Panc1 (cell line): ENCODE data around the gene TXK. TPM values are rescaled to one million over a fixed set of nuclear protein-coding genes. Genes with fewer than 3 reads are reported as not detected.

Source experiments
- ATAC-seq: fragments of 200-7000 bp; cut with Tn5 transposase; 2 replicates; pipeline ENCODE4 v1.9.1; 2020; ENCODE audit warnings: mild to moderate bottlenecking, moderate library complexity
- BruUV-seq: library from RNA; stranded (reverse); fragments of 400-500 nt; replicated peaks from 2 replicates; lab custom pipeline; 2021; lab: Mats Ljungman, UMichigan
- CTCF ChIA-PET: fragments of 300-600 bp; sonication (Branson Sonifier 250); formaldehyde crosslinking; loops from one replicate; lab custom pipeline; 2022; ENCODE audit warnings: antibody characterized with exemption; lab: Charles Lee
- POLR2A ChIA-PET: fragments of 300-600 bp; sonication (Branson Sonifier 250); formaldehyde crosslinking; loops from one replicate; lab custom pipeline; 2022; ENCODE audit warnings: antibody characterized with exemption; lab: Charles Lee
- DNase-seq: peaks from one replicate; pipeline ENCODE4 v3.0.0-alpha.2; 2010; ENCODE audit warnings: low read depth, low spot score
- H3K27ac ChIP-seq: 2 replicates; pipeline ENCODE4 v1.5.1; 2011; ENCODE audit warnings: mild to moderate bottlenecking, low read length, inconsistent platforms
- H3K27me3 ChIP-seq: fragments of 200-500 bp; sonication (Bioruptor generic); 2 replicates; pipeline ENCODE4 v1.6.0; 2014; ENCODE audit warnings: low read length, inconsistent platforms; ENCODE audit not compliant: control insufficient read depth, insufficient read depth
- H3K36me3 ChIP-seq: fragments of 200-500 bp; sonication (Bioruptor generic); 2 replicates; pipeline ENCODE4 v1.5.1; 2014; ENCODE audit warnings: inconsistent platforms, mild to moderate bottlenecking, low read length, moderate library complexity; ENCODE audit not compliant: control insufficient read depth, insufficient read depth
- H3K4me1 ChIP-seq: 2 replicates; pipeline ENCODE4 v1.5.1; 2011; ENCODE audit warnings: inconsistent platforms, mild to moderate bottlenecking, low read length, moderate library complexity; ENCODE audit not compliant: control insufficient read depth, insufficient read depth
- H3K4me3 ChIP-seq, 2 experiments: 2 replicates each; pipeline ENCODE4 v1.5.1; 2011 to 2012; ENCODE audit warnings: low read depth in 2 of 2, low read length in 2 of 2, mild to moderate bottlenecking in 2 of 2, inconsistent platforms in 1 of 2, moderate library complexity in 1 of 2
- H3K9me3 ChIP-seq: fragments of 200-500 bp; sonication (Bioruptor generic); 2 replicates; pipeline ENCODE4 v1.5.1; 2014; ENCODE audit warnings: low read depth, mild to moderate bottlenecking, inconsistent platforms, low read length, moderate library complexity; ENCODE audit not compliant: control insufficient read depth, insufficient read depth
- CTCF ChIP-seq: fragments of 450-650 bp; IDR thresholded peaks from 2 replicates; pipeline ENCODE4 v1.5.1; 2017; ENCODE audit warnings: mild to moderate bottlenecking
- POLR2AphosphoS5 ChIP-seq: IDR thresholded peaks from 2 replicates; pipeline ENCODE4 v1.6.1; 2012; ENCODE audit warnings: mild to moderate bottlenecking, low read depth, low read length, moderate library complexity
- REST ChIP-seq, 2 experiments: IDR thresholded peaks; 2 replicates each; pipeline ENCODE4 v1.6.1; 2011 to 2012; ENCODE audit warnings: low read depth in 2 of 2, control low read depth in 1 of 2, low read length in 1 of 2, mild to moderate bottlenecking in 1 of 2, moderate library complexity in 1 of 2; ENCODE audit not compliant: insufficient read depth in 1 of 2
- SIN3A ChIP-seq: IDR thresholded peaks from 2 replicates; pipeline ENCODE4 v1.6.1; 2012; ENCODE audit warnings: low read depth, mild to moderate bottlenecking, low read length, moderate library complexity, borderline replicate concordance; ENCODE audit not compliant: insufficient read depth
- TCF7L2 ChIP-seq: IDR thresholded peaks from 2 replicates; pipeline ENCODE4 v1.6.1; 2011; ENCODE audit warnings: mild to moderate bottlenecking, low read depth, low read length, inconsistent platforms
- in situ Hi-C: cut with HindIII; loops from 2 replicates; pipeline ENCODE4 v1.10.0; 2016; ENCODE audit warnings: low sequenced_read_pairs, low pct_unique_long_range_greater_than_20kb
- intact Hi-C: fragments of 100-400 bp; cut with micrococcal nuclease; formaldehyde crosslinking; loops from one replicate; pipeline ENCODE4 v1.10.0; 2022; ENCODE audit not compliant: unreplicated experiment
- total RNA-seq: library from RNA; stranded (reverse); gene quantifications from one replicate; pipeline ENCODE4 v1.2.1, GENCODE V29; 2021; ENCODE audit not compliant: unreplicated experiment

The TXK gene
- total RNA-seq, 1 experiment from 2014 or later = 0.26 TPM

GRCh38 chr4:48065587-48066052 is 68.4 kb downstream of the TXK start:
- Histone ChIP-seq H3K9me3 (no peaks in the 10 kb centered on the region), H3K36me3 (no peaks in the 10 kb centered on the region), H3K4me1 (no peaks in the 10 kb centered on the region), H3K4me3 (no peak overlapping the region), H3K27ac (no peak overlapping the region), H3K27me3 (no peaks in the 10 kb centered on the region)
- DNase-seq (no peak), ATAC-seq (no peak)
- TF ChIP-seq CTCF = no peak
- TF ChIP-seq SIN3A = no peak
- no peak for TF ChIP-seq POLR2AphosphoS5
- TF ChIP-seq REST (IDR thresholded peaks at IDR 0.05; ENCODE audit: insufficient read depth in 1 of 2, low read depth in 2 of 2, low read length in 1 of 2) = no peak
- TF ChIP-seq TCF7L2 = no peak
- CTCF ChIA-PET = no interaction called here
- intact Hi-C loops (no loop called here), in situ Hi-C loops (no loop called here)
- POLR2A ChIA-PET = no interaction called here
- no TSS peak for BruUV-seq

- Histone ChIP-seq H3K27ac (no peak overlapping the region), H3K4me3 (no peak overlapping the region), H3K36me3 (no peaks in the 10 kb centered on the region), H3K9me3 (no peaks in the 10 kb centered on the region), H3K27me3 (no peaks in the 10 kb centered on the region), H3K4me1 (no peaks in the 10 kb centered on the region)
- POLR2A ChIA-PET = no interaction called here
- ATAC-seq = no peak
- in situ Hi-C loops = no loop called here
- no peak for DNase-seq
- intact Hi-C loops = no loop called here
- no TSS peak for BruUV-seq
- TF ChIP-seq SIN3A (no peak), TCF7L2 (no peak), REST (IDR thresholded peaks at IDR 0.05; ENCODE audit: insufficient read depth in 1 of 2, low read depth in 2 of 2, low read length in 1 of 2) (no peak), POLR2AphosphoS5 (no peak), CTCF (no peak)
- CTCF ChIA-PET = no interaction called here
Observed at GRCh38 chr4:48064349-48064748, 69.7 kb downstream of the TXK start.
